Stimulated activated CD8-positive, alpha-beta memory T cell treated with anti-CD3 and anti-CD28 coated beads, Interleukin-15, amount 100 ng/mL, for 1 hour (primary cell): ENCODE results near the gene C1orf21.

ENCODE experiments used
- DNase-seq: peaks from one replicate; pipeline ENCODE4 v3.0.0-alpha.2; 2020; ENCODE audit warnings: low read depth

Gene C1orf21

DNA sequence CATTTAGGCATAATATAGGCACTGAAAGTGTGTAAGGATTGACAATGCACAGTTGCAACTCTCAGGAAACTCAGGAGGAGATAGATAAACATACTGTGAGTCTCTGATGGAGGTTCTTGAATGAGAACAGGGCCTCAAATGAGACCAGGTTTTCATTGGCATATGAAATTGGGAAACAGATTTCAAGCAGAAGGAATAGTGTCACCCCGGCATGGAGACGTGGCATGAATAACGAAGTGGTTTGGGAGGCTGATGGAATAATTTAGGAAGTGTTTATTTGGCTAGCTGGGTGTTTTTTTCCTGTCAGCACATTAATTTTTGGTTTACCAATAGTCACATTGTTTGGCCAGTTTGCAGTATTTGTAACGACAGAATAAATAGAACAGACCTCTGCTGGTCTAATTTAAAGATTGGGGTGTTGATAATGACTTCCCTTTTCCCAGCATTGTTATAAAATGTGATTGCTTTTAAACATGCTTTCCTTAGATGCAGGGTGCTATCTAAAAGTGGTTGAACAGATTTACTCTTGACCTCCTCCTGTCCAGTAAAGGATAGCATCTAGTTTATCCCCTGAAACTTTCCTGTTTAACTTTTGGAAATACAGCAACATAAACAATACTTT, 132.0 kb downstream of the C1orf21 start:
- DNase-seq = no peak

DNA sequence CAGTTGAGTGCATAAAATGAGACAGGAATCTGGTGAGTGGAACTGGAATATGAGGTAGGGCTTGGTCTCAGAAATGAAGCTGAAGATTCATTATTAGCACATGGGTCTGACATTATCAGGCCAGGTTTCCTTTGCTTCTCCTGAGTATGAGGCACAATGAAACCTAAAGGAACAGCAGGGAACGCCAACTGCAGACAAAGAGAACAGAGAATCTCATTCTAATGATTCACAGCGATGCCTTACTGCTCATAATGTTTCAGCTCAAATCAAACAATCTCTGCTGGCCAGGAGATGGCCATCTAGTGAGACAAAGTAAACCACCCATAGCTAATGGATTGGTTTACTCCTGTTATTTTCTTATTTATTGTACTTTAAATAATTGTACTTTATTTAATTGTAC, 133.5 kb downstream of the C1orf21 start:
- DNase-seq = no peak

DNA sequence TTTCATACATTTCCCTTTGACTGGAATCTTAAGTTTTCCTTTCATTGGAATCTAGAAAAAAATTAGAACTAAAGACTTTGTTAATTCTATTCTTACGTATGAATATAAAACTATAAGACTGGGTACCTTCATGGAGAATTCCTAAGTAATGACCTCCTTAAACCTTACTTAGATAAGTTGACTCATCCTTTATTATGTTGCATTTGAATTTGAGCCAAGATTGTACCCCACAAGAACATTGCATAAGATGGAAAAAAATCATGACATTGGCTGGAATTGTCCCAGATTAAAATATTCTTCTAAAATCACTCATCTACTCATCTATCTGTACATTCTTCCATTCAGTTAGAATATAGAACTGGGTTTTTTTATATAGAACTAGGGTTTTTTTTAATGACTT, 137.4 kb downstream of the C1orf21 start:
- DNase-seq = no peak

DNA sequence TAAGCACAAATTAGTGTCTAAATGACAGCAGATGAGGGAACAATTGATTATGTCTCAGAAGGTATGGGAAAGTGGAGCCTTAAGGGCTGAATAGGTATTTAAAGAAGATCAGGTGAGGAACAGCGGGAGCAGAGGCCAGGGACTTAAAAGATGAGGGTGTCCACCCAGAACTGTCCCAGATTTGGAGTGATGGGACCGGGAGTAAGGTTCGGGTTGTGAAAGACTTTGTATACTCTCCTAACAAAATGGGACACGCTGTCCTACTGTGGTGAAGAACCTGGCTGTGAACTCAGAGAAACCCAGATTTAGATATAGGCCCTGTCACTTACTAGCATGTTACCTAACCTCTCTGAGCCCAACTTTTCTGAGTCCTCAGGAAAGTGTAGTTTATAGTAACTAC, 140.6 kb downstream of the C1orf21 start:
- DNase-seq = no peak

DNA sequence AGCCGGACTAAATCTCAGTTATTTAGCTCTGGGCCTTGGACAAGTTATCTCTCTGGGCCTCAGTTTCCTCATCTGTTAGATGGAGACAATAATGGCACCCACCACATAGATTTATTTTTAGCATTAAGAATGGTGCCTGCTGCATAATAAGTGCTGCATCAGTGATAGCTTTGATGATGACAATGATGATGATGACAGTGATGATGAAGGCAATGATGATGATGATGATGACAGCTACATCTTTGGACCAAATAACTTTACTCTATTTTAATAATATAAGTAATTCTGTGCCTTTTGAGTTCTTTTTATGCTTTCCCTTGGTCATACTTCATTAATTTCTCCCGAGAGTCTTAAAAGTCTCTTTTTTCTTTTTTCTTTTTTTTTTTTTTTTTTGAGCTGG, 143.4 kb downstream of the C1orf21 start:
- DNase-seq = no peak

DNA sequence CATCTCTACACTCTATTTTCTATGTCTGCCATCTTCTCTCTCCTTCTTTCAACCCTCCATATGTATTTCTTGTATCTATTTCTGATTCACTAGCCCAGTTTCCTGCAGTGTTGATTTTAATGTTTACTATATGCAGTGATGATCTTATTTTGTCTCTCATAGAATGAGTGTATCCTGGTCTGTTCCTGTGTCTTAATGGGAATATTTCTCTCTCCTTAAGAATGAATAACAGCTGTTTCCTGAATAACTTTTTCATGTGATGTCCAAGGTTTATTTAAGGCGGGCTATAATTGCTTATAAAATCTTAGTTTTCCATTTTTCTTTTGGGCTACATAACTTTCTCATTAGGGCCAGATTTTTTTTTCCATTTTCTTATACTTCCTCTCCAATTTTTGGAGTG, 144.5 kb downstream of the C1orf21 start:
- DNase-seq = no peak

DNA sequence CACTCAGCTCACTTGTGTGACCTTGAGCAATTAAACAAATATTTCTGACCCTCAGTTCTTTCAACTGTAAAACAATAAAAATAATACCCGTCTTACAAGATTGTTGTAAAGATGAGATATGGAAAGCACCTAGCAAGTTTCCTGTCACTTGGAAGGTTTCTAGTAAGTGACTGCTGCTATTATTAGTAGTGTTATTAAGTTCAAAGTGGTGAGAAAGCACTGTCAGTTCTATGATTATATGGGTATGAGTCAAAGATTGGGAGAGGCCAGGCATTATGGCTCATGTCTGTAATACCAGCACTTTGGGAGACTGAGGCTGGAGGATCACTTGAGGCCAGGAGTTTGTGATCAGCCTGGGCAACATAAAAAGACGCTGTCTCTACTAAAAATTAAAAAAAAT, 145.4 kb downstream of the C1orf21 start:
- DNase-seq = no peak

DNA sequence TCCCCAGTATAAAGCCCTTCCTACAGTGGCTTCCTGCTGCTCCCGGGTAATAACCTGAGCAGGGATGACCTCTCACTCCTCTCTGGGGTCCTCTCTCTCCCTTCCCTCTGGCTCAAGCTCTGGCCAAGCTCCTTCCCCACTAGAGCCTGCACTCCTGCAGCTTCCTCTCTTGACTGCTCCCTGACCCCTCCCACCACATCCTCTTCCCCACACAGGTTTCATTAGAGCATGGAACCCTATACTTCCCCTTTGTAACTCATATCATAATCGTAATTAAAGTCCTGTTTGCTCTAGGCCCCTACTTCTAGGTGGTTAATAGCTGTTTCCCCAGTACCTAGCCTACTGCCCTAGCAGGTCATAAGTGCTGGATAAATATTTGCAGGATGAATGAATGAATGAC, 146.2 kb downstream of the C1orf21 start:
- no peak for DNase-seq

DNA sequence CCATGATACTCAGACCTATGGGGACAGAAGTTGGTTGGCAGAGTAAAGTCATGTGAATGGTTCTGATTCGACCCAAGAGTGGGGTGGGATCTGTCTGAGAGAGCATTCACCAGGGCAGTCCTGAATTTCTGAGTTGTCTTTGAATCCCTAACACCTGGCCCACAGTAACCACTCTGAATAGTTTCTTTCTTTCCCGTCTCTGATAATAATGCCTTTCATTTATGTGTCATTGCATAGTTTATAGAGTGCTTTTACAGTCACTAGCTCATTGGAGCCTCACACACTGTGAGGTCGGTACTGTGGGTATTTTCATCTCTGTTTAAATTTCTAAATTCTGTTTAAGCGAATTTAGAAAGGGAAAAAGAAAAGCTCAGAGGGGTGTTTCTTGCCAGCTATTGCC, 147.1 kb downstream of the C1orf21 start:
- no peak for DNase-seq

DNA sequence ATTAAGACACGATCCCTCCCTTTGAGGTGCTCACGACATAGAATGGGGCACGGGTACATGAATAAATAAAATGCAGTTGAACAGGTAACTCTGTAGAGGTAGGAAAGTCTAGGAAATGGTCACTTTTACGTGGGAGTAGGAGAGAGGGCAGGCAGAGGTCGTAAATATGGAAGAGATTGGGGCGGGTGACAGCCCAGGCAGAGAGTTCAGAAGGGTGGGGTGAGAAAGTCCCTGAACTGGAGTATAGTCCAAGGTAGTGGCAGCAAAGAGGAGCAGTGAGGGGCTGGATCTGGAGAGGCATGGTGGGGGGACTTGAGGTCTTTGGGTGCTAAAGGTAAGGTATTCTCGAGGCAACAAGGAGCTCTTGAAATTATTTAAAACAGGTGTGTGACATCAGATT, 147.9 kb downstream of the C1orf21 start:
- no peak for DNase-seq

DNA sequence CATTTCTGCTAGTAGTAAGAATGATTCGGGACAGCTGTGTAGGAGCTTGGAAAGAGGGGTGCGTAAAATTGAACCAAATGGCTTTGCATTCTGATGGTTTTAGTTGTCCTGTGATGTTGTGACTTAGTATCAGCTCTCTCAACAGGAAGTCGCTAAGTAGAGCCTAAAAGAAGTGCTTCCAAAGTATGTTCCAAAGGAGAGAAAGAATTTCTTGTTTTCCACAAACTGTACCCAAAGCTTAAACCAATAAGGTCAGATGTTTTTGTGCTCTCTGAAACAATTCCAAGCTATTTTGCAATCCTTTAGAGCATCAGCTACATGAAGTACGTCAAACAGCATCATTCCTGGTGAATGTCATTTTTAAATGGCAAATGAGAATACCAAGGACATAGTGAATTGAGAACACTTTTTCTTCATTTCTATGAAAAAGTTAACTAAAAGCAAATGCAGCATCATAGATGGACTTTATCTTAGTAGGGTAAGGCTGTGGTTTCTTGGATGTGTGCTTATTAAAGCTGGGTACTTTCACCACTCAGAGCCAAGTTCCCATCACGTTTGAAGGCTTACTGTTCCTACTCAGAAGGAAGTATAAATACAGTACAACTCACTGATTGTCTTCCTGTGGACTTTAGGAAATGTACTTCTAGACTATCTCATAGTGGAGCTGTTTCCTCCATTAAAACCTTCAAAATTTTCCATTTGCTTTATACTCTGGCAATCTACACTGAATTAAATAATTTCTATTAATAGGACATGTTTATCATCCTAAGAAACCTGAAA, 148.6 kb downstream of the C1orf21 start:
- no peak for DNase-seq

DNA sequence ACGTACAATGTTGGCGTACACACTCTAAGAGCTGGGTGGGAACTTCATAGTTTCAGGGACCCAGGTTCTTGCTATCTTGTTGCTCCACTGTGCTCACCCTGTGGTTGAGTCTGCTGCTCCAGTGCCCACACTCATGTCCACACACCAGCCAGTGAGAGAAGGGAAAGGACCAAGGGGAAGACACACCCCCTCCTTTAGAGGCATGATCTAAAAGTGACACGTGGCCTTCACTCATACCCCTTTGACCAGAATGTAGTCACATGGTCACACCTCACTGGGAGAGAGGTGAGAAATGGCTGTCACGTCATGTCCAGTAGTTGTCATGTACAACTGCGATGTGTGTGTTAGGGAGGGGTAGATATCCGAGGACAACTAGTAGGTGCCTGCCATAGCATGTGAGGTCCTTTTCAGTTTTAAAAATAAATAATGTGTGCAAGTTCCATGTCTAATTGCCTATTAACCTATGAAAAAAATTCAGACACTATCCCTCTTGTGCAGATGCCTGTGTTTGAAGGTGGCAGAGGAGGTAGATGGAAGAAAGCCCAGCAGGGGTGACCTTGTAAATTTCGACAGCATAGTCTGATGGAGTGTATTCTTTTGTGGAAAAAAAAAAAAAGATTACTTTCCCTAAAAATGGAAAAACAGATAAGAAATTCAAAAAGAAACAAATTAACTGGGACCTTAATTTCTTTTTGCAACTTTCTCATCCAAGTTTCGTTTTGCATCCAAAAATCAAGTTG, 149.6 kb downstream of the C1orf21 start:
- no peak for DNase-seq

DNA sequence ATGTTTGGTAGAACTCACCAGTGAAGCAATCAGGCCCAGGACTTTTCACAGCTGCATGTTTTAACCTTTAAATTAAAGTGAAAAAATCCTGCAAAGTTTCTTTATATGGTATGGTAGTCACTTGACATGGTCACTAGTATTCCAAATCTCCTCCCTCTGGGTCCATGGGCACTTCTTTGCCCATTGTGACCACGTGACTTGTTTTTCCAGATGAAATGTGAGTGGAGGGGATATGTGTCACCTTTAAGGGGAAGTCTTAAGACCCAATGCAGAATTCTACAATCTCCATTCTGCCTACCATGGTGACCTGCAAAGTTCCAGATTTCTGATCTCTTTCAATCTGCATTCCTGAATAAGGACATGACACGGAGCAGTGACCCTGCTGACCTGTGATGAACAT, 152.8 kb downstream of the C1orf21 start:
- DNase-seq = no peak

DNA sequence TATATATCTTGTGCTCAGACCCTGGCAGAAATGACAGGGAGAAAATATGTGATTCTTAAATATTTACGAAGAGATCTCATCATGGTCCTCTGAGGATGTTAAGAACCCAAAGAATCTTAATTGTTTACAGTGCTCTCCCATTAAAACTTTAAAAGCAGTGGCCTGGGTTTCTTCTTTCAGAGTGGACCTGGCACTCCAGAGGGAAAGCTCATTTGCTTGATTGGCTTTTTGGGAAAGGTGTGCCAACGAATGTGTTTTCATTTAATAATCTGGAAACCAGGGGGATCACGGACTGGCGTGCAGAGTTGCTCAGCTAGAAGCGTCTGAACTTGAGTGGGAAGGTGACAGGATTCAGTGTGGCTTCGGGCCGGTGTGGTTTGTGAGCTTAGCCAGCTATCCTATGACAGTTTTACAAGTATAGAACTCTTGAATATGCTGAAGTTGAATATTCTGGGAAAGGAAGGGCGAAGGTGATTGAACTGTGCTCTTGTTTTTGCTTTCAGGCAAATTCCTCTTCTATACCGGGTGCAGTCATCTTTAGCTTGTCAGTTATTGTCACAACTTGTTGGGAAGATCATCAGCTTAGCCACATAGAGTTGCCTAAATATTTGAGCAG, 154.8 kb downstream of the C1orf21 start:
- DNase-seq = no peak

DNA sequence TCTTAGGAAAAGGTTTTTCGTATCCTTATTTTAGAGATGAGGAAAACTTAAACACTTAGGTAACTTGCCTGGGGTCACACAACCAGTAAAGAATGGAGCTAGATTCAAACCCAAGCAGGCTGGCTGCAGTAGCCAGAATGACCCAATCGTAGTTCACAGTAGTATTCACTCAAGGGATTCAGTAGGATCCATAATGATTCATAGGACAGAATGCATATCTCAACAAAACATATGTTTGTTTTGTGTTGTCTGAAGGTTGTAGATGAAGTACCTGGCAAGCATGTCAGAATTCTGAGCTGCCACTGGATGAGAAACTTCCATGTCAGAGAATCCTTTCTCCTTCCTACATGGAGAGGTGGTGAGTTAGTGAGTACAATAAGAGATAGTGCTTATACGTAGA, 155.5 kb downstream of the C1orf21 start:
- no peak for DNase-seq

DNA sequence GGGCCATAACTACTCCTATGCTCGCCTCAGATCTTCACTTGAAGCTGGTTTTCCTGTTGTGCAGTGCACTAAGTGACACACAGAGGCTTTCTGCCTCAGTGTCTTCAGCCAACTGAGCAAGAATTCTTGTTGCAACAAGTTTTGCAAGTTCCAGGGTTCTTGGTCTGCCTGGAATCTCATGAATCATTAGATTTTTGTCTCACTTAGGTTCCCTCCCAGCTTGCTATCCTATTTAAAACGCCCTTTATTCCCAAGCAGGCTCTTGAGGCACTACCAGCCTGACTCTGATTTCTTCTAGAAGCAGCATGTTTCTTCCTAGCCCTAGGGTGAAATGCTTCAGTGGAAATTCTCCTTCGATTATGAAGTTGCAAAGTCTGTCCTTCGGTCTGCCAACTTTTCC, 158.8 kb downstream of the C1orf21 start:
- no peak for DNase-seq

DNA sequence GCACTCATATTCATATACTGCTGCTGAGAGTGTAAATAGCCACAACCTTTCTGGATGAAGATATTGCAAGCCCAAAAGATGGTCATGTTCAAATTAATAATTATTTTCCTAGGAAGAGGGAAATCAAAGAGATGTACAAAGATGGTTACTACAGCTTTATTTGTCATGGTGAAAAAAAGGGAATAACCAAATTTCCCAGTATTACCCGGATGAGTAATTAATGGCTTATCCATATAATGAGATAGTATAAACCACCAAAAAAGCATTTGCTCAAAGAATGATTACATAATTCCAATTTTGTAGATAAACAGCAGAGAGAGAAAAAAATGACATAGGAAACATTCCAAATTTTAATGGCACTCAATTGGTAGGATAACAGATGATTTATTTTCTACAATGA, 165.6 kb downstream of the C1orf21 start:
- DNase-seq = no peak

DNA sequence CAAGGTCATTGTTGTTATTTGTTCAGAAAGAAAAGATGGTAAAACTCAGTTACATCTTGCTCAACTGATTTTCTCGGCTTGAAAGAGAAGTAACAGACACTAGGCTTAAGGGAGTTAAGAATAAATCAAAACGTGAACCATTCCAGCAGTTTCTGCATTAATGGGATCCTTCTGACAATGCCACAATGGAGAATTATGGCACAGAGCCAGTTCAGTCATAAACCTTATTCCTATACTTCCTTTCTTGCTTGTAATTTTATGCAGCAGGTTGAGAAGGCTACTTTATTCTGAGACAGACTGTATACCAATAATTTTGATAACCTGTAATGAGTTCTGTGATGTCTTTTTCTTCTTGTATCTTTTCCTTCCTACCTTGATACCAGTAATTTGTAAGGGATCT, 167.0 kb downstream of the C1orf21 start:
- no peak for DNase-seq

DNA sequence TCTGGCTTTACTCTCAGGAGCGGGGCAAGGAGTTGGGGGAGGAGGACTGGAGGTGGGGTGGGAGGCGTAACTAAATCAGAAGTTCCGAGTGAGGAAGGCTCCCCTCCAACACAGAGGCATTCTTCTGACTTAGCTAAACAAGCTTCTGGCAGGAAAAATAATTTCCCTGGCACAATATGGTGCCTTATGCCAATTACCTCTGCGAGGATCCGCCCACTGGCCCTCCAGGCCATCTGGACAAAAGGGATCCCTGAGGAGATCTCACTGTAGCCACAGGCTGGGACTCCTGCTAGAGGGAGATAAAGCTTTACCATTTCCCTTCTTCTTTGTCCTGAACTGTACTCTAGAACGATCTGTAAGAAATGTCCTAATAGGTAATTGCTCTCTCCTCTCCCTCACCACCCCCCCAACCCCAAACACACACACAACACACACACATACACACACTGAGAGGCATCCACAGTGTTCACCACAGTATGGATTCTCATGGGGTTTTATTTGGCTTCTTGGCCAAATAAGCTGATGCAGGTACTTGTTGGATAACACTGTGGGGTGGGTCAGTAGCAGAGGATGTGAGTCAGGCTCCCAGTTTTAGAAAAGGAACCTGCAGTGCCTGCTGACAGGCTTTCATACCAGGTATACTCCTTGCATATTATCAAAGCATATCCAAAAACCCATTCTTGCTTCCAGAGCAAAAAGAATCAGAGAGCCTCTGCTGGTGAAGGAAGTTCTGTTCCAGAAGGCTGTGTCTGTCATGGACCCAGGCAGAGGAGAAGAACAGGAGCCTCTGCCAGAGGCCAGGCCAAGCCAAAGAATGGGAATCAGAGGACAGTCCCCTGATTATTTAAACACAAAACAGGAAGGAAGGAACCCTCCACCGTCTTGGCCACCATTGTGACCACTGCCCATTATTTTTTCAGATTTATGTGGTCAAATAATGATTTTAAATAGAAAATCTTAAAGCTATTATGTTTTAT, 169.1 kb downstream of the C1orf21 start:
- no peak for DNase-seq

DNA sequence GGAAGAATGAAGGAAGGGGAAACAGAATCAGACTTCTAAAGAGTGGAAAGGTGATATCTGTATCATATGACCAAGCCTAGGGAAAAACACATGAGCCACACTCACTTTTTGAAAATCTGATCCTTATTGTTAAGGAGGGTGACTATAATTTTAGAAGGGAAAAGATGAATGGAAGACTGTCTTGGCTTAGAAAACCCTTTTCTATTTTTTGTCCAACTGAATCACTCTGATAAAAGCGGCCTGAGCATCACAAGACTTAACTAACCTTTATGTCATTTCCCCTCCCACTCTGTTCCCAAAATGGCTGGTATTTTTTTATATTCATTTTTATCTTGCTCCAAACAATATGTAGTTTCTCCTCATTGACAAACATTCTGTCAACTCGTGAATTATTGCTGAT, 169.8 kb downstream of the C1orf21 start:
- DNase-seq = no peak

DNA sequence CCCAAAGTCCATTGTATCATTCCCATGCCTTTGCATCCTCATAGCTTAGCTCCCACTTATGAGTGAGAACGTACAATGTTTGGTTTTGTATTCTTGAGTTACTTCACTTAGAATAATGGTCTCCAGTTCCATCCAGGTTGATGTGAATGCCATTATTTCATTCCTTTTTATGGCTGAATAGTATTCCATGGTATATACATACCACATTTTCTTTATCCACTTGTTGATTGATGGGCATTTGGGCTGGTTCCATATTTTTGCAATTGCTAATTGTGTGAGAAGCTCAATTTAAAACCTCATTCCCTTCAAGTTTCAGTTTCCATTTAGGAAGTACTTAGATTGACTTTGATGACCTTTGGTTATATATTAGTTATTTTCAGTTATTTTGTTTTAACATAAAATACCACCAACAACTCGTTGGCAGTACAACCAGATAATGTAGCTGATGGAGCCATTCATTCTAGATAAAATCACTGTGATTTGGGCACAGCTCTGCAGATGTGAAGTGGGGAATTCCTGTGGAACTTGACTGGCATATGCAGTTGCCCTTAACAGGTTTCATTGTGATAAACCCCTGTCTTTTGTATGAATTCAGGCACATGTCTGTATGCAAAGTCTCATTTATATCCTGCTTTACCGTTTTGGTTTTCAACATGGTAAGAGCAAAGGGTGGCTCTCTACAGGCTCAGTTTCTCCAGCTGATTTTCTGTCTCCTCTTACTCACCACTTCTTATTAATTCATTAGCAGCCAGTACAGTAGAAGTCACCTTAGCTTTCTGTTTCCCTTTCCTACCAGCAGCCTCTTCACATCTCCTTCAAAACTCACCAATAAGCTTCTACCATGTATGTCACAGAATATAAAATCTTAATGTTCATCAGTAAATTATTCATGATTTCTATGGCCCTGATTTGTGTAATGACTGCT, 170.9 kb downstream of the C1orf21 start:
- no peak for DNase-seq
